HG03064 (cell line): ENCODE results near the gene RPN1.
A peak's percentile ranks its signal among the peaks of the same experiment; 100 is the strongest.
"Not testable (repeated sequence)": the region's sequence is repeated elsewhere in the genome, so short reads cannot be mapped to it uniquely, and the experiment has no call there.

Experiments
- ATAC-seq: cut with Tn5 transposase; IDR thresholded peaks from one replicate; pipeline ENCODE4 v1.9.1; 2021; ENCODE audit warnings: low read depth; ENCODE audit not compliant: unreplicated experiment

RPN1 gene

GRCh38 chr3:128650096-128651050 lies at the start of gene RPN1:
Gene RPN1, minus strand, starts transcription at chr3:128650818. Its CDS starts 18 bp downstream, at chr3:128650800.
- peak; percentile 93 for ATAC-seq

- no peak for ATAC-seq
These were observed 47.8 kb upstream of the RPN1 start for GRCh38 chr3:128698211-128699047.

GRCh38 chr3:128697341-128697740 lies 46.7 kb upstream of the RPN1 start:
- ATAC-seq: no peak

GRCh38 chr3:128693696-128694095 lies 43.1 kb upstream of the RPN1 start:
- no peak for ATAC-seq

GRCh38 chr3:128689060-128689459 lies 38.4 kb upstream of the RPN1 start:
- no peak for ATAC-seq

- no peak for ATAC-seq
These were observed 35.8 kb upstream of the RPN1 start for GRCh38 chr3:128686465-128686864.

GRCh38 chr3:128684986-128685726 lies 34.5 kb upstream of the RPN1 start:
- no peak for ATAC-seq

GRCh38 chr3:128683957-128684356 lies 33.3 kb upstream of the RPN1 start:
- no peak for ATAC-seq

GRCh38 chr3:128681369-128681829 lies 30.8 kb upstream of the RPN1 start:
- no peak for ATAC-seq

- ATAC-seq: peak; percentile 93
These were observed 30.2 kb upstream of the RPN1 start for GRCh38 chr3:128680603-128681368.

GRCh38 chr3:128679338-128679737 lies 28.7 kb upstream of the RPN1 start:
- ATAC-seq: no peak

- not testable (repeated sequence) for ATAC-seq
These were observed 25.2 kb upstream of the RPN1 start for GRCh38 chr3:128675802-128676201.

GRCh38 chr3:128674161-128674784 lies 23.7 kb upstream of the RPN1 start:
- no peak for ATAC-seq

GRCh38 chr3:128667641-128668040 lies 17.0 kb upstream of the RPN1 start:
- no peak for ATAC-seq

GRCh38 chr3:128665362-128666021 lies 14.9 kb upstream of the RPN1 start:
- ATAC-seq: no peak

GRCh38 chr3:128663151-128663550 lies 12.5 kb upstream of the RPN1 start:
- ATAC-seq: no peak

- ATAC-seq: no peak
These were observed 4.9 kb upstream of the RPN1 start for GRCh38 chr3:128655531-128655930.

GRCh38 chr3:128653993-128654805 lies 3.6 kb upstream of the RPN1 start:
- ATAC-seq: not testable (repeated sequence)
